Stimulated activated memory B cell treated with anti-CD40 and anti-IgM and Interleukin-4, amounts not matched to agents 10 μg/mL and 1 μg/mL and 100 μg/mL, for 72 hours (primary cell): ENCODE data around the gene LGR4.

ENCODE experiments used
- ATAC-seq: fragments of 150-1000 bp; cut with Tn5 transposase; 2 replicates; pipeline ENCODE4 v1.10.0; 2021
- H3K27ac Mint-ChIP-seq: one replicate; pipeline ENCODE4 v1.8.0; 2022; ENCODE audit warnings: mild to moderate bottlenecking, mixed read lengths
- H3K27me3 Mint-ChIP-seq: one replicate; pipeline ENCODE4 v1.8.0; 2022; ENCODE audit warnings: mixed read lengths
- H3K36me3 Mint-ChIP-seq: one replicate; pipeline ENCODE4 v1.8.0; 2022; ENCODE audit warnings: mixed read lengths
- H3K4me1 Mint-ChIP-seq: one replicate; pipeline ENCODE4 v1.8.0; 2022; ENCODE audit warnings: mixed read lengths
- H3K4me3 Mint-ChIP-seq: one replicate; pipeline ENCODE4 v1.8.0; 2022; ENCODE audit warnings: mild to moderate bottlenecking, moderate library complexity, mixed read lengths
- H3K9me3 Mint-ChIP-seq: one replicate; pipeline ENCODE4 v1.8.0; 2022; ENCODE audit warnings: mixed read lengths

Gene LGR4

GRCh38 chr11:27319072-27319471 is 153.5 kb downstream of the LGR4 start:
- H3K27ac Mint-ChIP-seq = no peak overlapping the region
- peak; percentile 51 for ATAC-seq
- peaks cover 8% of the 10 kb centered on the region for H3K4me1 Mint-ChIP-seq
- H3K27me3 Mint-ChIP-seq = no peaks in the 10 kb centered on the region
- no peak overlapping the region for H3K4me3 Mint-ChIP-seq
- H3K9me3 Mint-ChIP-seq = no peaks in the 10 kb centered on the region
- H3K36me3 Mint-ChIP-seq = no peaks in the 10 kb centered on the region

DNA sequence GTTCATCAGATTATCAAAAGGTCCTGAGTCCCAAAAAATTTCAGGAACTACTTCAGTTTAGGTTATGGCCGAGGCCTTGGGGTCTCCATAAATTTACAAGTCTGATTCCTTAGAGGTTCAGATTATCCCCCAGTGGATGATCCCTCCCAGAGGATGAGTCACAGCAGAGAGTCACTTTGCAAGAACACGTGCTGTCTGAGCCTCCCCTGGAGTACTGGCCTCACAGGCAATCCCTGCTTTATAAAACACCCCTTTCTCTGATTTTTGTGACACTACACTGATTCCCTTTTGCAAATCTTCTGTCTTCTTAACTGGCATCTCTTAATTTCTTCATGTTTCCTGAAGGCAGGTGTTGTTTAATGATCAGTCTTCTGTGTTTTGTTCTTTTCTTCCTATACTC is 154.8 kb downstream of the LGR4 start:
- no peak overlapping the region for H3K27ac Mint-ChIP-seq
- peaks cover 8% of the 10 kb centered on the region for H3K4me1 Mint-ChIP-seq
- no peaks in the 10 kb centered on the region for H3K27me3 Mint-ChIP-seq
- H3K4me3 Mint-ChIP-seq = no peak overlapping the region
- H3K36me3 Mint-ChIP-seq = no peaks in the 10 kb centered on the region
- no peak for ATAC-seq
- H3K9me3 Mint-ChIP-seq = no peaks in the 10 kb centered on the region
